Endothelial cell of umbilical vein (primary cell): ENCODE results near the gene EGR4. TPM values are rescaled to one million over a fixed set of nuclear protein-coding genes. Genes with fewer than 3 reads are reported as not detected.

Experiments
- BruUV-seq: library from RNA; stranded (reverse); fragments of 400-500 nt; replicated peaks from 2 replicates; lab custom pipeline; 2021; lab: Mats Ljungman, UMichigan
- CTCF ChIA-PET: fragments of 300-600, 350-600 bp; sonication (Branson Sonifier 250); formaldehyde crosslinking; loops from one replicate; lab custom pipeline; 2021; ENCODE audit warnings: antibody characterized with exemption, inconsistent platforms; lab: Charles Lee
- POLR2A ChIA-PET: fragments of 300-600, 350-600 bp; sonication (Branson Sonifier 250); formaldehyde crosslinking; loops from one replicate; lab custom pipeline; 2021; ENCODE audit warnings: antibody characterized with exemption, inconsistent platforms; lab: Charles Lee
- DNase-seq: peaks from one replicate; pipeline ENCODE4 v3.0.0-alpha.2; 2011; ENCODE audit warnings: low read depth, low spot score
- FAIRE-seq: peaks from 2 replicates; lab custom pipeline; 2011; peaks lifted over from hg19 to GRCh38; lab: Jason Lieb, UNC
- H2AFZ ChIP-seq: 2 replicates; pipeline ENCODE4 v1.6.0; 2012; ENCODE audit warnings: low read depth, low read length, control low read depth, inconsistent platforms
- H3K27ac ChIP-seq: 2 replicates; pipeline ENCODE4 v1.5.1; 2011; ENCODE audit warnings: low read depth, mild to moderate bottlenecking, control low read depth, low read length, moderate library complexity; ENCODE audit not compliant: insufficient read depth
- H3K27me3 ChIP-seq, 2 experiments: 2 replicates each; pipeline versions ENCODE4 v1.6.0 to v1.6.1; 2011; ENCODE audit warnings: low read length in 2 of 2, mixed read lengths in 1 of 2; ENCODE audit not compliant: control insufficient read depth in 2 of 2, insufficient read depth in 2 of 2
- H3K36me3 ChIP-seq, 2 experiments: 2 replicates in 1 of 2; 3 replicates in 1 of 2; pipeline ENCODE4 v1.5.1; 2011; ENCODE audit warnings: low read length in 2 of 2, mild to moderate bottlenecking in 1 of 2, moderate library complexity in 1 of 2; ENCODE audit not compliant: control insufficient read depth in 2 of 2, insufficient read depth in 2 of 2; ENCODE audit errors: extremely low read depth in 1 of 2
- H3K4me1 ChIP-seq: 3 replicates; pipeline ENCODE4 v1.5.1; 2011; ENCODE audit warnings: mild to moderate bottlenecking, low read length; ENCODE audit not compliant: control insufficient read depth, insufficient read depth; ENCODE audit errors: extremely low read depth
- H3K4me2 ChIP-seq: 2 replicates; pipeline ENCODE4 v1.6.1; 2011; ENCODE audit warnings: low read length, control low read depth, mixed read lengths; ENCODE audit not compliant: insufficient read depth
- H3K4me3 ChIP-seq, 3 experiments: fragments of 200-600 bp in 1 of 3; sonication (generic), shearing (Covaris generic) in 1 of 3; replicated peaks in 1 of 3; 2 replicates each; pipeline ENCODE4 v1.5.1; 2011 to 2016; ENCODE audit warnings: control low read depth in 3 of 3, low read length in 3 of 3, mild to moderate bottlenecking in 2 of 3, inconsistent platforms in 1 of 3, low read depth in 1 of 3, moderate library complexity in 1 of 3; ENCODE audit not compliant: insufficient read depth in 1 of 3
- H3K79me2 ChIP-seq: 2 replicates; pipeline ENCODE4 v1.6.0; 2012; ENCODE audit warnings: low read length, inconsistent platforms; ENCODE audit not compliant: control insufficient read depth, insufficient read depth
- H3K9ac ChIP-seq: replicated peaks from 2 replicates; pipeline ENCODE3; 2011; ENCODE audit warnings: low read length, control low read depth; ENCODE audit not compliant: insufficient read depth; ENCODE audit errors: extremely low read depth
- H3K9me1 ChIP-seq: replicated peaks from 3 replicates; pipeline ENCODE4 v1.6.0; 2011; ENCODE audit warnings: mild to moderate bottlenecking, low read length; ENCODE audit not compliant: control insufficient read depth, insufficient read depth; ENCODE audit errors: extremely low read depth
- H3K9me3 ChIP-seq: replicated peaks from 2 replicates; pipeline ENCODE4 v1.5.1; 2012; ENCODE audit warnings: low read length, inconsistent platforms; ENCODE audit not compliant: control insufficient read depth, insufficient read depth
- H4K20me1 ChIP-seq: replicated peaks from 2 replicates; pipeline ENCODE3; 2011; ENCODE audit warnings: mild to moderate bottlenecking, low read length; ENCODE audit not compliant: control insufficient read depth, insufficient read depth; ENCODE audit errors: extremely low read depth
- CTCF ChIP-seq, 2 donors: IDR thresholded peaks; 1 replicate in 1 of 2; 2 replicates in 1 of 2; pipeline ENCODE4 v1.5.1; 2011; ENCODE audit warnings: low read length in 2 of 2, mild to moderate bottlenecking in 2 of 2, moderate library complexity in 2 of 2, control low read depth in 1 of 2, inconsistent platforms in 1 of 2, low read depth in 1 of 2; ENCODE audit not compliant: insufficient read depth in 1 of 2; ENCODE audit errors: extremely low read depth in 1 of 2
- EZH2 ChIP-seq: IDR thresholded peaks from 2 replicates; pipeline ENCODE4 v1.6.1; 2012; ENCODE audit warnings: borderline replicate concordance, low read depth, mild to moderate bottlenecking, moderate library complexity, low read length, inconsistent platforms; ENCODE audit not compliant: severe bottlenecking
- FOS ChIP-seq: IDR thresholded peaks from 2 replicates; pipeline ENCODE4 v1.6.1; 2011; ENCODE audit warnings: mild to moderate bottlenecking, low read length, moderate library complexity, borderline replicate concordance; ENCODE audit not compliant: insufficient read depth
- GATA2 ChIP-seq: IDR thresholded peaks from 2 replicates; pipeline ENCODE4 v1.7.0; 2011; ENCODE audit warnings: low read depth, mild to moderate bottlenecking, moderate library complexity, mixed read lengths, low read length; ENCODE audit not compliant: insufficient read length, insufficient read depth
- JUN ChIP-seq: IDR thresholded peaks from 2 replicates; pipeline ENCODE4 v1.6.1; 2011; ENCODE audit warnings: borderline replicate concordance, low read depth; ENCODE audit not compliant: insufficient read length, insufficient read depth
- MAX ChIP-seq: IDR thresholded peaks from 2 replicates; pipeline ENCODE4 v1.6.1; 2011; ENCODE audit not compliant: insufficient read depth, insufficient read length
- MYC ChIP-seq: IDR thresholded peaks from one replicate; pipeline ENCODE4 v1.6.1; 2011; ENCODE audit warnings: mild to moderate bottlenecking, low read depth, low read length
- POLR2A ChIP-seq: IDR thresholded peaks from 2 replicates; pipeline ENCODE4 v1.6.1; 2012; ENCODE audit warnings: low read depth, mild to moderate bottlenecking, control low read depth, low read length
- POLR2AphosphoS5 ChIP-seq: IDR thresholded peaks from 2 replicates; pipeline ENCODE4 v1.6.1; 2012; ENCODE audit warnings: low read depth, mild to moderate bottlenecking, control low read depth, low read length, moderate library complexity; ENCODE audit not compliant: insufficient read depth
- dilution Hi-C: fragments of 300-500 bp; cut with MboI; formaldehyde crosslinking; loops from one replicate; pipeline ENCODE4 v1.15.0; 2019; ENCODE audit warnings: low sequenced_read_pairs; ENCODE audit not compliant: extremely low pct_ligation_motif_present
- intact Hi-C: fragments of 100-400 bp; cut with micrococcal nuclease; formaldehyde crosslinking; loops from one replicate; pipeline ENCODE4 v1.10.0; 2022
- polyA plus RNA-seq, 4 experiments: library from polyadenylated mRNA; depleted of rRNA in 3 of 4; stranded (reverse) in 3 of 4; unstranded in 1 of 4; fragments of >200 nt; gene quantifications; 2 replicates each; pipeline versions ENCODE4 v1.2.1 to v1.2.3, GENCODE V29; 2011 to 2012; ENCODE audit warnings: missing spikeins in 1 of 4
- total RNA-seq: library from RNA; stranded (reverse); gene quantifications from 2 replicates; pipeline ENCODE4 v1.2.3, GENCODE V29; 2021

Gene EGR4
- total and polyA plus RNA-seq, 2 donors (not counting 3 experiments of a cell fraction or from before 2014, with no cell fraction given): not detected

- BruUV-seq: no TSS peak
- no peak overlapping the region for H3K4me2 ChIP-seq
Measured at GRCh38 chr2:73268366-73268829, 24.9 kb downstream of the EGR4 start.

More at GRCh38 chr2:73268366-73268829, 24.9 kb downstream of the EGR4 start:
- Histone ChIP-seq H3K36me3 (no peaks in the 10 kb centered on the region), H3K27me3 (peaks cover 40 to 48% of the 10 kb centered on the region in 2 experiments), H4K20me1 (no peaks in the 10 kb centered on the region), H3K4me1 (no peaks in the 10 kb centered on the region), H3K27ac (no peak overlapping the region), H2AFZ (no peak overlapping the region), H3K9ac (no peak overlapping the region), H3K9me1 (no peaks in the 10 kb centered on the region), H3K4me3 (no peak overlapping the region), H3K79me2 (no peaks in the 10 kb centered on the region), H3K9me3 (no peaks in the 10 kb centered on the region)
- DNase-seq: no peak
- TF ChIP-seq FOS (no peak), POLR2A (no peak), GATA2 (no peak), CTCF (IDR thresholded peaks at IDR 0.05; ENCODE audit: extremely low read depth in 1 of 2, insufficient read depth in 1 of 2, low read depth in 1 of 2, low read length in 2 of 2) (no peak), MAX (no peak), EZH2 (no peak), POLR2AphosphoS5 (no peak), JUN (no peak), MYC (no peak)
- CTCF ChIA-PET: interaction anchor here (0.8 to 1.8 kb wide), 5 partner anchors 9 to 23 kb away, joined by 3 to 6 read pairs (median 4); no protein-coding TSS in a partner anchor
- intact Hi-C loops (no loop called here), dilution Hi-C loops (no loop called here)
- POLR2A ChIA-PET: no interaction called here
- no peak for FAIRE-seq
